H1 (cell line): ENCODE measurements around the gene PRKAG1. TPM values are rescaled to one million over a fixed set of nuclear protein-coding genes. Genes with fewer than 3 reads are reported as not detected.

Source experiments
- CTCF ChIA-PET: fragments of 300-600 bp; sonication (Branson Sonifier 250); formaldehyde crosslinking; loops from one replicate; lab custom pipeline; 2021; ENCODE audit not compliant: partially characterized antibody; lab: Charles Lee
- POLR2A ChIA-PET: fragments of 300-600 bp; sonication (Branson Sonifier 250); formaldehyde crosslinking; loops from one replicate; lab custom pipeline; 2021; ENCODE audit warnings: inconsistent platforms; ENCODE audit not compliant: partially characterized antibody; lab: Charles Lee
- DNase-seq, 2 experiments: peaks; one replicate each; pipeline versions ENCODE4 v3.0.0 to v3.0.0-alpha.2; 2010 to 2022; ENCODE audit warnings: low spot score in 2 of 2, low read depth in 1 of 2, mixed read lengths in 1 of 2
- FAIRE-seq: peaks from 2 replicates; lab custom pipeline; 2011; peaks lifted over from hg19 to GRCh38; lab: Jason Lieb, UNC
- H2AFZ ChIP-seq: 2 replicates; pipeline ENCODE4 v1.8.1; 2012; ENCODE audit warnings: low read length, inconsistent platforms
- H2AK5ac ChIP-seq: 2 replicates; pipeline ENCODE4 v1.6.1; 2013; ENCODE audit warnings: low read depth, low read length
- H2BK120ac ChIP-seq: replicated peaks from 2 replicates; pipeline ENCODE3; 2013; ENCODE audit warnings: low read depth, low read length, inconsistent platforms
- H2BK12ac ChIP-seq: 2 replicates; pipeline ENCODE4 v1.6.1; 2013; ENCODE audit warnings: low read depth, low read length
- H2BK15ac ChIP-seq: 2 replicates; pipeline ENCODE4 v1.6.1; 2013; ENCODE audit warnings: low read length
- H2BK20ac ChIP-seq: 2 replicates; pipeline ENCODE4 v1.6.1; 2013; ENCODE audit warnings: low read length
- H2BK5ac ChIP-seq: 2 replicates; pipeline ENCODE4 v1.6.1; 2013; ENCODE audit warnings: low read depth, low read length
- H3K14ac ChIP-seq: 2 replicates; pipeline ENCODE4 v1.6.1; 2013; ENCODE audit warnings: inconsistent platforms; ENCODE audit not compliant: insufficient read length
- H3K18ac ChIP-seq: 2 replicates; pipeline ENCODE4 v1.6.1; 2013; ENCODE audit warnings: low read length; ENCODE audit errors: extremely low read depth
- H3K23ac ChIP-seq: 2 replicates; pipeline ENCODE4 v1.6.1; 2013; ENCODE audit warnings: inconsistent platforms; ENCODE audit not compliant: insufficient read length
- H3K23me2 ChIP-seq: 2 replicates; pipeline ENCODE4 v1.6.1; 2013; ENCODE audit warnings: low read depth, low read length
- H3K27ac ChIP-seq: 2 replicates; pipeline ENCODE4 v1.6.1; 2011; ENCODE audit warnings: low read depth, low read length, inconsistent platforms
- H3K27me3 ChIP-seq, 4 experiments: replicated peaks in 1 of 4; 1 replicate in 1 of 4; 2 replicates in 3 of 4; pipeline versions ENCODE4 v1.6.1 to v1.8.1; 2011 to 2013; ENCODE audit warnings: low read length in 3 of 4, mild to moderate bottlenecking in 3 of 4, inconsistent platforms in 2 of 4, mixed read lengths in 2 of 4, moderate library complexity in 1 of 4; ENCODE audit not compliant: control insufficient read depth in 3 of 4, insufficient read depth in 3 of 4; ENCODE audit errors: extremely low read depth in 1 of 4
- H3K36me3 ChIP-seq, 4 experiments: 2 replicates each; pipeline versions ENCODE4 v1.6.1 to v1.8.1; 2011 to 2013; ENCODE audit warnings: mild to moderate bottlenecking in 4 of 4, low read length in 3 of 4, moderate library complexity in 2 of 4, control low read depth in 1 of 4, inconsistent platforms in 1 of 4; ENCODE audit not compliant: insufficient read depth in 4 of 4, control insufficient read depth in 2 of 4
- H3K4ac ChIP-seq: replicated peaks from 2 replicates; pipeline ENCODE3; 2013; ENCODE audit warnings: low read length, low read depth, mixed read lengths, inconsistent platforms; ENCODE audit not compliant: insufficient read length
- H3K4me1 ChIP-seq, 4 experiments: replicated peaks in 1 of 4; 1 replicate in 1 of 4; 2 replicates in 3 of 4; pipeline versions ENCODE4 v1.6.1 to v1.8.1; 2011 to 2013; ENCODE audit warnings: low read length in 3 of 4, inconsistent platforms in 2 of 4, mixed read lengths in 1 of 4; ENCODE audit not compliant: insufficient read depth in 4 of 4, control insufficient read depth in 3 of 4
- H3K4me2 ChIP-seq, 2 experiments: 2 replicates each; pipeline versions ENCODE4 v1.6.1 to v1.8.1; 2011 to 2013; ENCODE audit warnings: low read depth in 2 of 2, low read length in 2 of 2, control low read depth in 1 of 2, inconsistent platforms in 1 of 2, mild to moderate bottlenecking in 1 of 2; ENCODE audit not compliant: insufficient read depth in 1 of 2
- H3K4me3 ChIP-seq, 4 experiments: fragments of 200-600, 300-600 bp in 1 of 4; sonication (generic), shearing (Covaris generic), sonication (Bioruptor Twin) in 1 of 4; 2 replicates each; pipeline versions ENCODE4 v1.5.1 to v1.8.1; 2011 to 2016; ENCODE audit warnings: low read length in 4 of 4, low read depth in 3 of 4, control low read depth in 2 of 4, inconsistent platforms in 2 of 4, mild to moderate bottlenecking in 2 of 4, mixed read lengths in 1 of 4, moderate library complexity in 1 of 4; ENCODE audit not compliant: insufficient read depth in 2 of 4; ENCODE audit errors: extremely low read depth in 1 of 4
- H3K56ac ChIP-seq: replicated peaks from 2 replicates; pipeline ENCODE3; 2013; ENCODE audit warnings: low read depth, mild to moderate bottlenecking, mixed read lengths, low read length, inconsistent platforms; ENCODE audit not compliant: insufficient read length
- H3K79me1 ChIP-seq: 2 replicates; pipeline ENCODE4 v1.6.1; 2013; ENCODE audit warnings: low read depth, low read length, control low read depth
- H3K79me2 ChIP-seq, 2 experiments: 2 replicates each; pipeline versions ENCODE4 v1.6.1 to v1.8.1; 2012 to 2013; ENCODE audit warnings: low read length in 2 of 2, mild to moderate bottlenecking in 2 of 2, inconsistent platforms in 1 of 2; ENCODE audit not compliant: insufficient read depth in 2 of 2, control insufficient read depth in 1 of 2
- H3K9ac ChIP-seq, 4 experiments: replicated peaks in 1 of 4; 1 replicate in 1 of 4; 2 replicates in 3 of 4; pipeline versions ENCODE4 v1.6.1 to v1.8.1; 2011 to 2013; ENCODE audit warnings: low read depth in 3 of 4, low read length in 3 of 4, control low read depth in 2 of 4, mild to moderate bottlenecking in 2 of 4, moderate library complexity in 2 of 4, inconsistent platforms in 1 of 4; ENCODE audit errors: extremely low read depth in 1 of 4
- H3K9me3 ChIP-seq, 2 experiments: 2 replicates each; pipeline versions ENCODE4 v1.6.1 to v1.8.1; 2012 to 2013; ENCODE audit warnings: mild to moderate bottlenecking in 2 of 2, moderate library complexity in 2 of 2, control low read depth in 1 of 2, inconsistent platforms in 1 of 2, low read depth in 1 of 2, low read length in 1 of 2, mixed read lengths in 1 of 2; ENCODE audit not compliant: insufficient read depth in 2 of 2
- H4K20me1 ChIP-seq, 2 experiments: replicated peaks in 1 of 2; 2 replicates each; pipeline versions ENCODE3 to v1.8.1; 2011 to 2013; ENCODE audit warnings: inconsistent platforms in 2 of 2, low read length in 2 of 2, mild to moderate bottlenecking in 1 of 2; ENCODE audit not compliant: insufficient read depth in 2 of 2, control insufficient read depth in 1 of 2
- H4K5ac ChIP-seq: 2 replicates; pipeline ENCODE4 v1.6.1; 2013; ENCODE audit warnings: low read length, low read depth, mixed read lengths, inconsistent platforms; ENCODE audit not compliant: insufficient read length
- H4K8ac ChIP-seq: 2 replicates; pipeline ENCODE4 v1.8.0; 2013; ENCODE audit warnings: mild to moderate bottlenecking, moderate library complexity, low read length, inconsistent platforms; ENCODE audit not compliant: insufficient read depth; ENCODE audit errors: extremely low read depth
- H4K91ac ChIP-seq: replicated peaks from 2 replicates; pipeline ENCODE3; 2013; ENCODE audit warnings: low read length, mixed read lengths, inconsistent platforms; ENCODE audit not compliant: insufficient read length
- BCL11A ChIP-seq, 2 experiments: IDR thresholded peaks; one replicate each; pipeline ENCODE4 v1.6.1; 2011; ENCODE audit warnings: low read depth in 2 of 2, low read length in 2 of 2, mild to moderate bottlenecking in 2 of 2
- EGR1 ChIP-seq: IDR thresholded peaks from 2 replicates; pipeline ENCODE4 v1.6.1; 2011; ENCODE audit warnings: low read depth, low read length, borderline replicate concordance
- EZH2 ChIP-seq: fragments of 200-600 bp; sonication (generic); IDR thresholded peaks from 2 replicates; pipeline ENCODE4 v1.7.1; 2012; ENCODE audit warnings: low read depth, mild to moderate bottlenecking, moderate library complexity, low read length, inconsistent platforms; ENCODE audit not compliant: severe bottlenecking
- GTF2F1 ChIP-seq: IDR thresholded peaks from 2 replicates; pipeline ENCODE4 v1.6.1; 2012; ENCODE audit warnings: low read depth, low read length, improper control_type of control experiment, borderline replicate concordance
- NANOG ChIP-seq: IDR thresholded peaks from 2 replicates; pipeline ENCODE4 v1.6.1; 2011; ENCODE audit warnings: low read length, low read depth, mild to moderate bottlenecking, inconsistent platforms; ENCODE audit not compliant: insufficient read depth, poor library complexity, severe bottlenecking
- RAD21 ChIP-seq, 2 experiments: IDR thresholded peaks in 1 of 2; conservative IDR thresholded peaks in 1 of 2; 2 replicates each; pipeline ENCODE4 v1.6.1; 2011; ENCODE audit warnings: low read depth in 2 of 2, low read length in 2 of 2, improper control_type of control experiment in 1 of 2, inconsistent platforms in 1 of 2, mild to moderate bottlenecking in 1 of 2, moderate library complexity in 1 of 2
- RNF2 ChIP-seq: fragments of 200-900, 300-1000 bp; sonication (generic); IDR thresholded peaks from 2 replicates; pipeline ENCODE4 v1.7.1; 2016; ENCODE audit warnings: borderline replicate concordance, low read depth, mild to moderate bottlenecking, antibody characterized with exemption, low read length; ENCODE audit not compliant: poor library complexity, severe bottlenecking; ENCODE audit errors: missing control alignments
- SIN3A ChIP-seq, 2 experiments: IDR thresholded peaks in 1 of 2; conservative IDR thresholded peaks in 1 of 2; 2 replicates each; pipeline ENCODE4 v1.6.1; 2011 to 2012; ENCODE audit warnings: low read length in 2 of 2, improper control_type of control experiment in 1 of 2, low read depth in 1 of 2, mild to moderate bottlenecking in 1 of 2
- SP2 ChIP-seq: IDR thresholded peaks from 2 replicates; pipeline ENCODE4 v1.6.1; 2012; ENCODE audit warnings: mild to moderate bottlenecking, low read length, inconsistent platforms
- ZNF274 ChIP-seq: IDR thresholded peaks from 2 replicates; pipeline ENCODE4 v1.7.0; 2012; ENCODE audit warnings: low read length, borderline replicate concordance; ENCODE audit errors: extremely low read depth
- WGBS, 2 experiments: shearing (Covaris generic) in 1 of 2; methylation state at CpG; one replicate each; pipeline versions ENCODE4 v1.1.6 to v1.1.7; 2013 to 2015; ENCODE audit warnings: low lambda C conversion rate in 2 of 2, mixed read lengths in 2 of 2, inconsistent platforms in 1 of 2, low coverage in 1 of 2, missing lambda C conversion rate in 1 of 2; ENCODE audit not compliant: insufficient replicate concordance in 2 of 2, insufficient coverage in 1 of 2, insufficient read length in 1 of 2; ENCODE audit errors: extremely low coverage in 1 of 2, missing lambda C conversion rate in 1 of 2; 5-methylcytosine and 5-hydroxymethylcytosine counted together
- polyA plus RNA-seq, 7 experiments: library from polyadenylated mRNA; depleted of rRNA in 3 of 7; stranded (reverse) in 5 of 7; unstranded in 2 of 7; fragments of >200 nt in 5 of 7; fragments of 200-250 nt in 2 of 7; gene quantifications; 1 replicate in 5 of 7; 2 replicates in 1 of 7; 4 replicates in 1 of 7; pipeline versions ENCODE4 v1.2.1 to v1.2.3, GENCODE V29; 2011 to 2013; ENCODE audit warnings: missing spikeins in 2 of 7, mixed read lengths in 2 of 7
- total RNA-seq: library from RNA; stranded (reverse); fragmentation: NEBNext Ultra II Directional; extraction: Animal tissue kit (Norgen Biotek cat#: 25700); gene quantifications from 2 replicates; pipeline ENCODE4 v1.2.1, GENCODE V29; 2021

The PRKAG1 gene
- total and polyA plus RNA-seq, 2 of the 8 experiments (the other 6 are each of a cell fraction or from before 2014, with no cell fraction given) = 38.6 to 57.5 TPM

DNA sequence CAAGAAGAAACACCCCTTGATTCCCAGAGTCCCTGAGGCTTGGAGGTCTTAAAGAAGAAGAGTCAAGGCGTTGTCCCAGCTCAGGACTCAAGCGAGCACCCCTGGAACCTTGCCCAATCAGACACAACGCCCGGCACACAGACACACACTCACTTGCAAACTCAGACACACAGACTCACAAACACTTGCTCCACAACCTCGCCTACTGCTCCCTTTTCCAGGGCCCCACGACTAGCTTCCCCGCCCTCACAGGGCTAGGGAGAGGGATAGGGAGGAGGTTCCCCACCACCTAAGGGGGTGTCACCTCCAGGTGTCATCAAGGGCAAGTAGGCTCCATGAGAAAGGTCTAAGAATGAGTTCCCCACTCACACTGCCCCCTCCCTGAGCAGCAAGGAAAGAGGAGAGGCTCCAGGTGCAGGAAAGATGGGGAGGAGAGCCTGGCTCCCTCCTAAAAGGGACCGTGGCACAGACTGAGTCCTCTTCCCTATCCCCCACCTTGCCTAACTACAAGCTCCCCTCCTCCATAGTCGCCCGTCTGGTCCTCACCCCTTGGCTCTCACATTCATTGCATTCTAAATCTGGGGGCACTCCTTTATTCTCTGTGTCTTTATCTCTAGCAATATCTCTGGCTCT, 47.8 kb downstream of the PRKAG1 start:
- Histone ChIP-seq H3K9me3 (no peaks in the 10 kb centered on the region), H3K14ac (no peak overlapping the region), H3K18ac (peak overlapping the region; percentile 13; the same call in 1 of the 2 replicates), H2BK12ac (peak overlapping the region; percentile 68; the same call in 1 of the 2 replicates), H3K4me3 (peak overlapping the region; percentile 37 to 56 (median 44)), H2BK20ac (0 out of 2 replicates have a peak overlapping the region, but pooled peaks have one; percentile 40), H2BK5ac (no peak overlapping the region), H3K27me3 (peaks cover 50 to 89% (median 87%) of the 10 kb centered on the region in 4 experiments), H3K79me1 (no peaks in the 10 kb centered on the region), H3K23me2 (peaks cover 6% of the 10 kb centered on the region; the same call in 1 of the 2 replicates), H2AFZ (no peak overlapping the region), H3K4me2 (peak overlapping the region; percentile 87 to 96), H4K5ac (no peak overlapping the region), H3K79me2 (no peaks in the 10 kb centered on the region), H3K23ac (no peak overlapping the region), H3K56ac (no peak overlapping the region), H3K27ac (no peak overlapping the region), H4K91ac (no peak overlapping the region), H3K36me3 (no peaks in the 10 kb centered on the region; a peak in 1 of 8 replicates), H3K4ac (no peak overlapping the region), H3K4me1 (peaks cover 24 to 45% (median 40%) of the 10 kb centered on the region in 4 experiments), H2BK120ac (no peak overlapping the region), H2BK15ac (peak overlapping the region; percentile 19; the same call in 1 of the 2 replicates), H4K20me1 (peaks cover under 1 to 10% of the 10 kb centered on the region in 2 experiments), H4K8ac (no peak overlapping the region), H2AK5ac (no peak overlapping the region), H3K9ac (0 out of 7 replicates have a peak overlapping the region, but pooled peaks of 1 of the 4 experiments have one; percentile 13)
- no peak for DNase-seq
- WGBS, 2 experiments = 4% methylated on average over 10 of the region's 10 CpGs; no CpG with 5 or more reads in 1 of the 2 experiments
- ChIA-PET CTCF (interaction anchor here (0.6 to 40.8 kb wide), 14 partner anchors 11 to 372 kb away, joined by 3 to 1336 read pairs (median 3); partner anchors contain the start of genes ARF3, DDN and WNT1), POLR2A (interaction anchor here (1.0 to 6.9 kb wide), 6 partner anchors 10 to 140 kb away, joined by 3 to 65 read pairs (median 10); partner anchors contain the start of genes ARF3, FKBP11 and RND1)
- no peak for FAIRE-seq
- TF ChIP-seq SP2 (no peak), RAD21 (IDR thresholded peaks at IDR 0.05 in 1 of 2, conservative IDR thresholded peaks at IDR 0.05 in 1 of 2; ENCODE audit: low read depth in 2 of 2, low read length in 2 of 2) (no peak), EZH2 (peak; percentile 57), GTF2F1 (no peak), ZNF274 (no peak), EGR1 (no peak), BCL11A (IDR thresholded peaks at IDR 0.05; ENCODE audit: low read depth in 2 of 2, low read length in 2 of 2) (no peak), NANOG (no peak), RNF2 (peak; percentile 28), SIN3A (conservative IDR thresholded peaks at IDR 0.05 in 1 of 2, IDR thresholded peaks at IDR 0.05 in 1 of 2; ENCODE audit: low read depth in 1 of 2, low read length in 2 of 2) (no peak)
